Stimulated activated naive CD4-positive, alpha-beta T cell treated with Interleukin-2 at 50 U/mL for 16 hours (primary cell): ENCODE data around the gene PLEKHB1.
"Not testable (repeated sequence)": the region's sequence is repeated elsewhere in the genome, so short reads cannot be mapped to it uniquely, and the experiment has no call there.

ENCODE experiments used
- DNase-seq: peaks from one replicate; lab custom pipeline; 2025; lab: John Stamatoyannopoulos, UW

The PLEKHB1 gene

GRCh38 chr11:73676552-73676951 lies 30.2 kb downstream of the PLEKHB1 start:
- not testable (repeated sequence) for DNase-seq

GRCh38 chr11:73680687-73681086 lies 34.3 kb downstream of the PLEKHB1 start:
- DNase-seq = no peak

- no peak for DNase-seq
These were observed 47.6 kb downstream of the PLEKHB1 start for GRCh38 chr11:73693899-73694525.

- no peak for DNase-seq
These were observed 58.7 kb downstream of the PLEKHB1 start for GRCh38 chr11:73705053-73705452.

GRCh38 chr11:73710964-73711363 lies 64.6 kb downstream of the PLEKHB1 start:
- DNase-seq = no peak
